ENCODE results near the gene PON2.

PON2 gene

GRCh38 chr7:95441042-95441823, 6.4 kb upstream of the PON2 start:
- DNase-seq, result no peak

GRCh38 chr7:95440394-95441038, 5.7 kb upstream of the PON2 start:
- no peak for DNase-seq

- no peak for DNase-seq
These were observed 1.6 kb upstream of the PON2 start for GRCh38 chr7:95436407-95436806.

GRCh38 chr7:95435422-95435780, 573 bp upstream of the PON2 start:
- DNase-seq, result no peak

GRCh38 chr7:95433952-95434556, 774 bp downstream of the PON2 start:
- DNase-seq, result no peak

GRCh38 chr7:95433129-95433528, 1.7 kb downstream of the PON2 start:
- no peak for DNase-seq

GRCh38 chr7:95432606-95433005, 2.2 kb downstream of the PON2 start:
- no peak for DNase-seq

- DNase-seq, result no peak
These were observed 4.0 kb downstream of the PON2 start for GRCh38 chr7:95430864-95431263.

GRCh38 chr7:95429241-95429990, 5.4 kb downstream of the PON2 start:
- no peak for DNase-seq

GRCh38 chr7:95427914-95428516, 6.8 kb downstream of the PON2 start:
- DNase-seq, result no peak

GRCh38 chr7:95427166-95427565, 7.7 kb downstream of the PON2 start:
- DNase-seq, result no peak

- no peak for DNase-seq
These were observed 9.1 kb downstream of the PON2 start for GRCh38 chr7:95425694-95426093.

GRCh38 chr7:95424716-95425115, 10.1 kb downstream of the PON2 start:
- no peak for DNase-seq

- no peak for DNase-seq
These were observed 12.9 kb downstream of the PON2 start for GRCh38 chr7:95421847-95422444.

GRCh38 chr7:95421000-95421846, 13.6 kb downstream of the PON2 start:
- no peak for DNase-seq

- no peak for DNase-seq
These were observed 22.8 kb downstream of the PON2 start for GRCh38 chr7:95412075-95412474.

GRCh38 chr7:95411666-95412065, 23.2 kb downstream of the PON2 start:
- DNase-seq, result no peak

- DNase-seq, result no peak
These were observed 23.8 kb downstream of the PON2 start for GRCh38 chr7:95411036-95411435.

- DNase-seq, result no peak
These were observed 27.1 kb downstream of the PON2 start for GRCh38 chr7:95407751-95408150.

- DNase-seq, result no peak
These were observed 29.0 kb downstream of the PON2 start for GRCh38 chr7:95405800-95406199.

- DNase-seq, result no peak
These were observed 29.6 kb downstream of the PON2 start for GRCh38 chr7:95405208-95405607.

Data from effector CD4-positive, alpha-beta T cell (primary cell).